ENCODE results near the gene THRAP3. TPM values are rescaled to one million over a fixed set of nuclear protein-coding genes. Genes with fewer than 3 reads are reported as not detected.

The THRAP3 gene
- total RNA-seq, 1 experiment from 2014 or later = 97.5 TPM

DNA sequence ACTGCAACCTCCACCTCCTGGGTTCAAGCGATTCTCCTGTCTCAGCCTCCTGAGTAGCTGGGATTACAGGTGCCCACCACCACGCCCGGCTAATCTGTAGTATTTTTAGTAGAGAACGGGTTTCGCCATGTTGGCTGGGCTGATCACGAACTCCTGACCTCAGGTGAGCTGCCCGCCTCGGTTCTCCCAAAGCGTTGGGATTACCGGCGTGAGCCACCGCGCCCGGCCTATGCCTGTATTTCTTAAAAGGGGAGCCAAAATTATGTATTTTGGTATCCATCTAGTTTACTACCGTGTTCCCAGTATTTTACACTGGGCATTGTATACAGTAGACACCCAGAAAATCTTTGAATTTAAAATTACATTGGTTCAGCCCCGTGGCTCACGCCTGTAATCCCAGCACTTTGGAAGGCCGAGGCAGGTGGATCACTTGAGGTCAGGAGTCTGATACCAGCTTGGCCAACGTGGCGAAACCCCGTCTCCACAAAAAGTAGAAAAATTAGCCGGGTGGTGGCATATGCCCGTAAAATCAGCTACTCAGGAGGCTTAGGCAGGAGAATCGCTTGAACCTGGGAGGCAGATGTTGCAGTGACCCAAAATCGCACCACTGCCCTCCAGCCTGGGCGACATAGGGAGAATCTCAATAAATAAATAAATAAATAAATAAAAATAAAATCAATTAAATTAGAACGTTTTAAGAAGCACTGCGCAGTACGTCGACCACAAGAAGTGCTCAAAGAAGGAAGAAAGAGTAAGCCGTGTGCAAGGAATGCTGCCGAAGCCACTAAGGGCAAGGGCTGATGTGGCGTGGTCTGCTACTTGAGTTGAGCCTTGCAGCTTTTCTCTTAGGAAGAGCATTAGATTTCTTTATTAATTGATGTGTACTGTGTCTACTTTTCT lies 1.5 kb upstream of the THRAP3 start:
- TF ChIP-seq, protein P1, sequence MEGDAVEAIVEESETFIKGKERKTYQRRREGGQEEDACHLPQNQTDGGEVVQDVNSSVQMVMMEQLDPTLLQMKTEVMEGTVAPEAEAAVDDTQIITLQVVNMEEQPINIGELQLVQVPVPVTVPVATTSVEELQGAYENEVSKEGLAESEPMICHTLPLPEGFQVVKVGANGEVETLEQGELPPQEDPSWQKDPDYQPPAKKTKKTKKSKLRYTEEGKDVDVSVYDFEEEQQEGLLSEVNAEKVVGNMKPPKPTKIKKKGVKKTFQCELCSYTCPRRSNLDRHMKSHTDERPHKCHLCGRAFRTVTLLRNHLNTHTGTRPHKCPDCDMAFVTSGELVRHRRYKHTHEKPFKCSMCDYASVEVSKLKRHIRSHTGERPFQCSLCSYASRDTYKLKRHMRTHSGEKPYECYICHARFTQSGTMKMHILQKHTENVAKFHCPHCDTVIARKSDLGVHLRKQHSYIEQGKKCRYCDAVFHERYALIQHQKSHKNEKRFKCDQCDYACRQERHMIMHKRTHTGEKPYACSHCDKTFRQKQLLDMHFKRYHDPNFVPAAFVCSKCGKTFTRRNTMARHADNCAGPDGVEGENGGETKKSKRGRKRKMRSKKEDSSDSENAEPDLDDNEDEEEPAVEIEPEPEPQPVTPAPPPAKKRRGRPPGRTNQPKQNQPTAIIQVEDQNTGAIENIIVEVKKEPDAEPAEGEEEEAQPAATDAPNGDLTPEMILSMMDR (IDR thresholded peaks at IDR 0.05; ENCODE audit: unreplicated experiment) = no peak
- Mint-ChIP-seq H3K4me1 (ENCODE audit: low read depth, unreplicated experiment) (peaks cover 23% of the 10 kb centered on the region), H3K36me3 (ENCODE audit: insufficient read depth, unreplicated experiment) (peaks cover 45% of the 10 kb centered on the region), H3K9me3 (ENCODE audit: low read depth, unreplicated experiment) (no peaks in the 10 kb centered on the region), H3K27me3 (ENCODE audit: unreplicated experiment) (no peaks in the 10 kb centered on the region), H3K27ac (ENCODE audit: unreplicated experiment) (peak overlapping the region; percentile 96), H3K4me3 (ENCODE audit: low read depth, unreplicated experiment) (peak overlapping the region; percentile 96)
- no TSS peak for BruUV-seq (replicated peaks)
- intact Hi-C loops (cut with micrococcal nuclease; ENCODE audit: unreplicated experiment) = loop anchor here (10.0 kb wide), 1 partner anchor 62 kb away; no protein-coding TSS in a partner anchor
- DNase-seq = no peak
- CTCF ChIA-PET = interaction anchor here (1.3 to 1.7 kb wide), 2 partner anchors 35 to 73 kb away, joined by 7 to 8 read pairs; partner anchors contain the start of gene TRAPPC3

DNA sequence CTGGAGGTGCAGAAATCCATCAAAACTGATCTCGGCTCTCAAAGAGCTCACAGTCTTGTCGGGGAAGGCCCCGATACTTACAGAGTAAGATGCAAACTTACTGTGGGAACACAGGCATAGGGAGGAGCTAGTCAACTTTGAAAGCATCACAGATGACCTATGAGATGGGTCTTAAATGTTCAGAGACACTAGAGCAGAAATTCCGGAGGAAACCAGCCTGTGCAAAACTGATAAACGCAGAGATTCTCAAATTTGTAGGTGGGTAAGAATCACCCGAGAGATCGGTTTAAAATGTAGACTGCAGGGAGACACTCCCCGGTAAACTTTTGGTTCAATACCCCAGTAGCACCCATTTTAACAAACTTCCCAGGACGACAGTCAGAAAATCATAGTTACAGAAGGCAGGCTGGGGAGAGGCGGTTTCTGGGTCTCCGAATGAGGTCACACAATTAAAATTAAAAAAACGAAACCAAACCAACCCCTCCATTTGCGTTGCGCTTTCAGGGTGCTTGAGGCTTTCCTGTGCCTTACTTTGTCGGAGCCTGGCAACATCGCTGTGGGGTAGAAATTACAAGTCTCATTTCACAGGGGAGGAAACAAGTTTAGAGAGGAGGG lies 755 bp upstream of the THRAP3 start:
- Mint-ChIP-seq H3K4me1 (ENCODE audit: low read depth, unreplicated experiment) (peaks cover 21% of the 10 kb centered on the region), H3K36me3 (ENCODE audit: insufficient read depth, unreplicated experiment) (peaks cover 51% of the 10 kb centered on the region), H3K27me3 (ENCODE audit: unreplicated experiment) (no peaks in the 10 kb centered on the region), H3K4me3 (ENCODE audit: low read depth, unreplicated experiment) (peak overlapping the region; percentile 96), H3K27ac (ENCODE audit: unreplicated experiment) (peak overlapping the region; percentile 96), H3K9me3 (ENCODE audit: low read depth, unreplicated experiment) (no peaks in the 10 kb centered on the region)
- TF ChIP-seq, protein P1 (IDR thresholded peaks at IDR 0.05; ENCODE audit: unreplicated experiment) = no peak
- CTCF ChIA-PET = interaction anchor here (1.3 to 1.7 kb wide), 4 partner anchors 25 to 74 kb away, joined by 3 to 8 read pairs (median 5); partner anchors contain the start of gene TRAPPC3
- TSS peak; percentile 98 for BruUV-seq (replicated peaks)
- intact Hi-C loops (cut with micrococcal nuclease; ENCODE audit: unreplicated experiment) = loop anchor here (10.0 kb wide), 1 partner anchor 61 kb away; no protein-coding TSS in a partner anchor
- no peak for DNase-seq

DNA sequence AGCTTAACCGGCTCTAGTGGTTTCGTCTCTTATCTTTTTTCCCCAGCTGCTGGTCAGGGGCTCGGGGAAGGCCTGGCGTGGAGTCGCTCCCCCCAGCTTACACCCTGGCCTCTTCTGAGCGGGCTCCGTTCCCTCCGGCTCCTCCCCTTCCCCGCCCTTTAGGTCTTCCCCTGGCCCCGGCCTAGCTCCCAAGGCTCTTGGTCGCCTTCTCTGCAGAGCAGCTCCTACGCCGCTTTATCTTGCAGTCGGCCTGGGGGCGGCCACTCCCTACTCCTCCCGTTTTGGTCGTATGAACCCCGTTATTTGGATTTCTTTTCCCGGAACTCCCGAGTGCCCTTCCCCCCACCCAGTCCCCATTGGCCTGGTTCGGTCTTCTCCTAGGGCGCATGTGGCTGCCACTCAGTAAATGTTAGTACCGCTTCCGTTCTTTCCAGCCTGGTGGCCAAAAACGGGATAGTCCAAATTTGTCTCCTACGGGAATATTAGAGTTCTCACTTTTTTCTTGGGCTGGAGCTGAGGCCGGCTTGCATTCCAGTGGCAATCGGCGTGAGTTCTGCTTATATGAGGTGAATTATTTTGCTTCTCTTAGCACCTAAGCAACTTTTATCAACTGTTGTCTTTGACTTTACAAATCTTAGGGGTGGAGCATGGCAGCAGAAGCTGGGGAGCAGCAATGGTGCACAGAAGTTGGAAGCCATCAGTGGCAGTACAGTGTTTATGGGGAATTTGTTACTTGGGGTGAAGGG lies 467 bp downstream of the THRAP3 start:
- Mint-ChIP-seq H3K27ac (ENCODE audit: unreplicated experiment) (peak overlapping the region; percentile 96), H3K9me3 (ENCODE audit: low read depth, unreplicated experiment) (no peaks in the 10 kb centered on the region), H3K4me1 (ENCODE audit: low read depth, unreplicated experiment) (peaks cover 21% of the 10 kb centered on the region), H3K4me3 (ENCODE audit: low read depth, unreplicated experiment) (peak overlapping the region; percentile 96), H3K27me3 (ENCODE audit: unreplicated experiment) (no peaks in the 10 kb centered on the region), H3K36me3 (ENCODE audit: insufficient read depth, unreplicated experiment) (peaks cover 62% of the 10 kb centered on the region)
- peak; percentile 64 for DNase-seq
- TF ChIP-seq, protein P1 (IDR thresholded peaks at IDR 0.05; ENCODE audit: unreplicated experiment) = peak; percentile 27
- TSS peak; percentile 56 for BruUV-seq (replicated peaks)
- intact Hi-C loops (cut with micrococcal nuclease; ENCODE audit: unreplicated experiment) = loop anchor here (2.0 to 10.0 kb wide), 2 partner anchors 24 to 60 kb away; no protein-coding TSS in a partner anchor
- CTCF ChIA-PET = interaction anchor here (0.6 to 1.7 kb wide), 6 partner anchors 24 to 78 kb away, joined by 3 to 8 read pairs (median 4); partner anchors contain the start of gene TRAPPC3

Data from Calu3 (cell line).